Testis (tissue), 2 donors: ENCODE results near the gene SYN1.

ENCODE experiments used
- CTCF ChIP-seq, 3 experiments: fragments of 450-650 bp in 2 of 3; fragments of 200-600 bp in 1 of 3; sonication (generic) in 1 of 3; IDR thresholded peaks; one replicate each; pipeline ENCODE4 v1.5.1; 2016 to 2019; ENCODE audit warnings: antibody characterized with exemption in 3 of 3, mild to moderate bottlenecking in 2 of 3, moderate library complexity in 1 of 3
- POLR2A ChIP-seq: fragments of 450-650 bp; IDR thresholded peaks from one replicate; pipeline ENCODE4 v1.6.1; 2017; ENCODE audit warnings: antibody characterized with exemption, mild to moderate bottlenecking, moderate library complexity

- TF ChIP-seq CTCF (IDR thresholded peaks at IDR 0.05) (no peak), POLR2A (no peak)
Measured at GRCh38 chrX:47523713-47524166, 95.9 kb downstream of the SYN1 start.
